GM12892 (cell line): ENCODE data around the gene SKOR1.

Experiments used
- POLR2A ChIP-seq: IDR thresholded peaks from 2 replicates; pipeline ENCODE4 v1.6.1; 2011; ENCODE audit warnings: low read depth, low read length, control low read depth
- POLR2AphosphoS5 ChIP-seq: IDR thresholded peaks from 2 replicates; pipeline ENCODE4 v1.6.1; 2011; ENCODE audit warnings: low read depth, low read length, control low read depth

DNA sequence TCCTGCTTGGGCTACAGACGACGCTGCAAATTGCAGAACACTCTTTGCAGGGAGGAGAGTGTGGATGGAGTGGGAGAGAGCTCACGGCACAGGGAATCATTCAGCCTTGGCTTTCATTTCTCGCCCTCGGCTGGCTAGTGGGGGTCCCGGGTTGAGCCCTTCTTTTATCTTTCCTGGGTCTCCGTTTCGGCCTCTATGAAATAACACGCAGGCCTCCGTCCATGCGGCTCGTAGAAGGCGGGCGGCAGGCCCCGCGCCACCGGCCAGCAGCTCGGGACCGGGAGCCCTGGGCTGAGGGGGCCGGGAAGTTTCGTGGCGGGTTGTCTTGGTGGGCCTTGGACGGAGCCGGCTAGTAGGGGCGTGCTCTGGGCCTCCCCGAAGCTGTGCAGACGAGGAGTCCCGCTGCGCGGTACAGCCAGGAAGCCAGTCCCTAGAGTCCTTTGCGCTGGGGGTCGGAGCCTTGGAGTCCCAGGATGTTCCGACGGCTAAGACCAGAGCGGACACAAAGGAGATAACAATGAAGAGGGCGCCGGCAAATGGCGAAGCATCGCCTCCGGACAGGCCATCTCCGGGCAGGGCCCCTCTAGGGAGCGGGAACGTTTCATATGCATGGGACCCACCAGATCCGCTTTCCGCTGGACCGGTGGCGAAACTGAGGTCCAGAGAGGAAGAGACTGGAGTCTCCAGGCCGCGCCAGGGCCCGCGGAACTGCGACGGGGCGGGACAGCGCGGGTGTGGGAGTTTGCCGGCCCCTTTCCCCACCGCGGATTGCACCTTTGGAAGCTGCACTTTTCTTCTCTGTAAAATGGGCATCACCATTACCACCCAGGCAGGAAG lies 10.2 kb downstream of the SKOR1 start:
- TF ChIP-seq POLR2A (no peak), POLR2AphosphoS5 (no peak)
